Stomach (tissue), 4 donors: Measurements from ENCODE around the gene EMD.

Source experiments
- CTCF ChIP-seq, 7 experiments: fragments of 450-650 bp in 4 of 7; fragments of 200-600 bp in 3 of 7; sonication (generic) in 3 of 7; IDR thresholded peaks; one replicate each; pipeline ENCODE4 v1.5.1; 2016 to 2019; ENCODE audit warnings: antibody characterized with exemption in 7 of 7, control low read depth in 2 of 7, mild to moderate bottlenecking in 1 of 7
- POLR2A ChIP-seq, 4 donors: fragments of 450-650 bp; IDR thresholded peaks; one replicate each; pipeline ENCODE4 v1.6.1; 2016; ENCODE audit warnings: antibody characterized with exemption in 4 of 4, control low read depth in 2 of 4, mild to moderate bottlenecking in 1 of 4, moderate library complexity in 1 of 4
- POLR2AphosphoS5 ChIP-seq, 3 donors: sonication (generic); formaldehyde crosslinking; IDR thresholded peaks; one replicate each; pipeline ENCODE4 v1.6.1; 2016; ENCODE audit warnings: antibody characterized with exemption in 3 of 3

GRCh38 chrX:154430916-154431315 lies 51.8 kb downstream of the EMD start:
- TF ChIP-seq POLR2AphosphoS5 (IDR thresholded peaks at IDR 0.05) (no peak), POLR2A (IDR thresholded peaks at IDR 0.05) (no peak), CTCF (IDR thresholded peaks at IDR 0.05) (no peak)
